NB4 (cell line): Measurements from ENCODE around the gene WDR49.
A peak's percentile ranks its signal among the peaks of the same experiment; 100 is the strongest.

Experiments
- DNase-seq: peaks from one replicate; pipeline ENCODE4 v3.0.0; 2010; ENCODE audit warnings: low read depth
- H3K4me3 ChIP-seq: one replicate; pipeline ENCODE4 v1.5.1; 2011; ENCODE audit warnings: mild to moderate bottlenecking, low read depth, low read length, moderate library complexity
- CTCF ChIP-seq: IDR thresholded peaks from one replicate; pipeline ENCODE4 v1.5.1; 2012; ENCODE audit warnings: low read depth, low read length
- MAX ChIP-seq: IDR thresholded peaks from 2 replicates; pipeline ENCODE4 v1.6.1; 2011; ENCODE audit warnings: low read depth, low read length
- MYC ChIP-seq: IDR thresholded peaks from 2 replicates; pipeline ENCODE4 v1.6.1; 2011; ENCODE audit warnings: low read depth, low read length
- POLR2A ChIP-seq: IDR thresholded peaks from 2 replicates; pipeline ENCODE4 v1.6.1; 2011; ENCODE audit warnings: mild to moderate bottlenecking; ENCODE audit not compliant: insufficient read length; ENCODE audit errors: extremely low read depth

Gene WDR49

GRCh38 chr3:167507954-167508353, 145.8 kb downstream of the WDR49 start:
- no peak overlapping the region for H3K4me3 ChIP-seq
- DNase-seq, result no peak
- TF ChIP-seq POLR2A (no peak), CTCF (no peak), MAX (no peak), MYC (no peak)

GRCh38 chr3:167502401-167502800, 151.3 kb downstream of the WDR49 start:
- H3K4me3 ChIP-seq, result no peak overlapping the region
- no peak for TF ChIP-seq MYC
- TF ChIP-seq CTCF, result no peak
- TF ChIP-seq POLR2A, result no peak
- TF ChIP-seq MAX, result no peak
- peak; percentile 21 for DNase-seq

GRCh38 chr3:167501941-167502340, 151.8 kb downstream of the WDR49 start:
- DNase-seq, result no peak
- TF ChIP-seq CTCF (no peak), POLR2A (no peak), MAX (no peak), MYC (no peak)

GRCh38 chr3:167497903-167498302, 155.8 kb downstream of the WDR49 start:
- no peak for TF ChIP-seq MAX
- TF ChIP-seq CTCF, result no peak
- TF ChIP-seq MYC, result no peak
- no peak for TF ChIP-seq POLR2A
- H3K4me3 ChIP-seq, result no peak overlapping the region
- DNase-seq, result no peak

More at GRCh38 chr3:167501941-167502340, 151.8 kb downstream of the WDR49 start:
- no peak overlapping the region for H3K4me3 ChIP-seq

- no peak for TF ChIP-seq POLR2A
- peak; percentile 40 for TF ChIP-seq CTCF
- H3K4me3 ChIP-seq, result no peak overlapping the region
- peak; percentile 5 for DNase-seq
Observed at GRCh38 chr3:167493244-167493643, 160.5 kb downstream of the WDR49 start.

GRCh38 chr3:167491621-167492020, 162.1 kb downstream of the WDR49 start:
- TF ChIP-seq CTCF, result no peak
- no peak for TF ChIP-seq MYC
- no peak for TF ChIP-seq POLR2A
- no peak for TF ChIP-seq MAX
- no peak overlapping the region for H3K4me3 ChIP-seq
- no peak for DNase-seq
